Mesendoderm (in vitro differentiated cells): ENCODE results near the gene GAGE12D. TPM values are rescaled to one million over a fixed set of nuclear protein-coding genes. Genes with fewer than 3 reads are reported as not detected.
"Not testable (repeated sequence)": the region's sequence is repeated elsewhere in the genome, so short reads cannot be mapped to it uniquely, and the experiment has no call there.

Experiments used
- DNase-seq: peaks from one replicate; pipeline ENCODE4 v3.0.0; 2013
- H2AK5ac ChIP-seq: 2 replicates; pipeline ENCODE4 v1.6.1; 2013; ENCODE audit warnings: low read length, inconsistent platforms
- H2BK120ac ChIP-seq: 2 replicates; pipeline ENCODE4 v1.6.1; 2013; ENCODE audit warnings: low read depth, mild to moderate bottlenecking, low read length, moderate library complexity, mixed read lengths
- H2BK15ac ChIP-seq: replicated peaks from 2 replicates; pipeline ENCODE4 v1.6.1; 2013; ENCODE audit warnings: low read depth, mild to moderate bottlenecking, moderate library complexity
- H2BK5ac ChIP-seq: 2 replicates; pipeline ENCODE4 v1.6.1; 2013; ENCODE audit warnings: low read length, inconsistent platforms
- H3K18ac ChIP-seq: 2 replicates; pipeline ENCODE4 v1.6.1; 2013; ENCODE audit warnings: mild to moderate bottlenecking, low read length, mixed read lengths
- H3K23ac ChIP-seq: one replicate; pipeline ENCODE4 v1.6.1; 2013; ENCODE audit warnings: low read length
- H3K27ac ChIP-seq: 2 replicates; pipeline ENCODE4 v1.5.1; 2013; ENCODE audit warnings: low read depth, mild to moderate bottlenecking, inconsistent platforms, low read length, moderate library complexity
- H3K27me3 ChIP-seq: 2 replicates; pipeline ENCODE4 v1.6.1; 2013; ENCODE audit warnings: low read length, control low read depth, mild to moderate bottlenecking, inconsistent platforms; ENCODE audit not compliant: insufficient read depth, poor library complexity
- H3K36me3 ChIP-seq: 2 replicates; pipeline ENCODE4 v1.6.1; 2013; ENCODE audit warnings: low read length, inconsistent platforms; ENCODE audit not compliant: control insufficient read depth, insufficient read depth
- H3K4ac ChIP-seq: one replicate; pipeline ENCODE4 v1.6.1; 2013; ENCODE audit warnings: low read depth, mild to moderate bottlenecking, low read length, moderate library complexity
- H3K4me1 ChIP-seq: 2 replicates; pipeline ENCODE4 v1.6.1; 2013; ENCODE audit warnings: low read depth, low read length, inconsistent platforms; ENCODE audit not compliant: control insufficient read depth
- H3K4me2 ChIP-seq: 2 replicates; pipeline ENCODE4 v1.6.1; 2013; ENCODE audit warnings: low read length
- H3K4me3 ChIP-seq: 2 replicates; pipeline ENCODE4 v1.5.1; 2013; ENCODE audit warnings: mild to moderate bottlenecking, low read length
- H3K56ac ChIP-seq: one replicate; pipeline ENCODE4 v1.6.1; 2013; ENCODE audit warnings: low read length
- H3K79me1 ChIP-seq: 2 replicates; pipeline ENCODE4 v1.6.1; 2013; ENCODE audit warnings: low read length, inconsistent platforms
- H3K79me2 ChIP-seq: 2 replicates; pipeline ENCODE4 v1.6.1; 2013; ENCODE audit warnings: mild to moderate bottlenecking, low read length; ENCODE audit not compliant: control insufficient read depth, insufficient read depth
- H3K9ac ChIP-seq: 2 replicates; pipeline ENCODE4 v1.6.1; 2013; ENCODE audit warnings: low read length, inconsistent platforms
- H4K5ac ChIP-seq: one replicate; pipeline ENCODE4 v1.6.1; 2013; ENCODE audit warnings: low read length
- H4K8ac ChIP-seq: one replicate; pipeline ENCODE4 v1.6.1; 2013; ENCODE audit warnings: low read depth, mild to moderate bottlenecking, control low read depth, low read length, moderate library complexity
- WGBS: extraction: QIAGEN DNeasy Blood & Tissue Kit; methylation state at CpG from one replicate; pipeline ENCODE4 v1.1.7; 2013; ENCODE audit warnings: low lambda C conversion rate, missing lambda C conversion rate; ENCODE audit not compliant: insufficient coverage; ENCODE audit errors: extremely low coverage; 5-methylcytosine and 5-hydroxymethylcytosine counted together
- polyA plus RNA-seq, 2 experiments: library from polyadenylated mRNA; stranded (reverse); fragments of 200-250 nt; gene quantifications; one replicate each; pipeline ENCODE4 v1.2.3, GENCODE V29; 2013

GAGE12D gene
- not detected for polyA plus RNA-seq (2013, experiment 1 of 2)
- not detected for polyA plus RNA-seq (2013, experiment 2 of 2)

GRCh38 chrX:49541433-49541832 is at the start of gene GAGE12D:
GAGE12D (plus strand) TSS chrX:49541733; CDS start chrX:49542888, 1,155 bp downstream.
- H4K8ac ChIP-seq: not testable (repeated sequence)

GRCh38 chrX:49531877-49532276 is 9.7 kb upstream of the GAGE12D start, which contains the start of gene GAGE12C:
GAGE12C (plus strand) TSS chrX:49532177; CDS start chrX:49533332, 1,155 bp downstream.
- not testable (repeated sequence) for H3K79me2 ChIP-seq

More at GRCh38 chrX:49541433-49541832, at the start of gene GAGE12D:
- not testable (repeated sequence) for H3K23ac ChIP-seq, DNase-seq, H3K4me3 ChIP-seq, H3K79me2 ChIP-seq, H3K27me3 ChIP-seq, H2AK5ac ChIP-seq, H3K79me1 ChIP-seq, H3K27ac ChIP-seq, H2BK5ac ChIP-seq, H3K36me3 ChIP-seq, H4K5ac ChIP-seq, H3K4me2 ChIP-seq, H3K4ac ChIP-seq, H3K18ac ChIP-seq, H3K4me1 ChIP-seq, H2BK120ac ChIP-seq, H3K9ac ChIP-seq, H3K56ac ChIP-seq, H2BK15ac ChIP-seq
- no CpG with 5 or more reads among the region's 16 CpGs for WGBS

GRCh38 chrX:49550989-49551388 is 9.5 kb downstream of the GAGE12D start, which contains the start of gene GAGE12E:
GAGE12E (plus strand) TSS chrX:49551289; CDS start chrX:49552444, 1,155 bp downstream.
- not testable (repeated sequence) for H3K27ac ChIP-seq, H3K79me2 ChIP-seq, H3K23ac ChIP-seq, H3K18ac ChIP-seq, H3K56ac ChIP-seq, H3K4ac ChIP-seq, H3K9ac ChIP-seq, DNase-seq, H4K5ac ChIP-seq, H2BK5ac ChIP-seq, H3K79me1 ChIP-seq, H2BK120ac ChIP-seq, H2BK15ac ChIP-seq, H3K4me3 ChIP-seq, H2AK5ac ChIP-seq, H3K27me3 ChIP-seq, H3K4me1 ChIP-seq, H3K36me3 ChIP-seq, H3K4me2 ChIP-seq, H4K8ac ChIP-seq
- WGBS: no CpG with 5 or more reads among the region's 16 CpGs

More at GRCh38 chrX:49531877-49532276, 9.7 kb upstream of the GAGE12D start, which contains the start of gene GAGE12C:
- not testable (repeated sequence) for DNase-seq, H4K8ac ChIP-seq, H2BK5ac ChIP-seq, H3K79me1 ChIP-seq, H3K4me2 ChIP-seq, H3K56ac ChIP-seq, H3K4me3 ChIP-seq, H3K4ac ChIP-seq, H2AK5ac ChIP-seq, H3K23ac ChIP-seq, H2BK15ac ChIP-seq, H3K4me1 ChIP-seq, H2BK120ac ChIP-seq, H3K18ac ChIP-seq, H4K5ac ChIP-seq, H3K27ac ChIP-seq, H3K36me3 ChIP-seq, H3K9ac ChIP-seq, H3K27me3 ChIP-seq
- WGBS: no CpG with 5 or more reads among the region's 16 CpGs

- H3K36me3 ChIP-seq, H3K4ac ChIP-seq, H4K8ac ChIP-seq, H3K9ac ChIP-seq, H3K27ac ChIP-seq, H3K18ac ChIP-seq, H2BK15ac ChIP-seq, H3K79me2 ChIP-seq, H2BK5ac ChIP-seq, H3K56ac ChIP-seq, H3K27me3 ChIP-seq, H3K79me1 ChIP-seq, DNase-seq, H3K4me3 ChIP-seq, H3K4me2 ChIP-seq, H3K4me1 ChIP-seq, H2AK5ac ChIP-seq, H3K23ac ChIP-seq, H2BK120ac ChIP-seq, H4K5ac ChIP-seq: not testable (repeated sequence)
- WGBS: no CpG with 5 or more reads among the region's 16 CpGs
These were observed 19.0 kb downstream of the GAGE12D start, which contains the start of gene GAGE12F for GRCh38 chrX:49560542-49560941. GAGE12F (plus strand) TSS chrX:49560842; CDS start chrX:49561997, 1,155 bp downstream.

GRCh38 chrX:49568728-49569127 is 27.2 kb downstream of the GAGE12D start:
- not testable (repeated sequence) for H3K4me1 ChIP-seq, H3K27ac ChIP-seq, H3K4me3 ChIP-seq, H2BK120ac ChIP-seq, H4K5ac ChIP-seq, H2BK15ac ChIP-seq, H3K79me1 ChIP-seq, DNase-seq, H3K18ac ChIP-seq, H3K36me3 ChIP-seq, H3K23ac ChIP-seq, H3K9ac ChIP-seq, H3K4me2 ChIP-seq, H3K4ac ChIP-seq, H2AK5ac ChIP-seq, H3K79me2 ChIP-seq, H4K8ac ChIP-seq, H3K56ac ChIP-seq, H3K27me3 ChIP-seq, H2BK5ac ChIP-seq
- no CpG with 5 or more reads among the region's 11 CpGs for WGBS

GRCh38 chrX:49569152-49569551 is 27.6 kb downstream of the GAGE12D start:
- H3K56ac ChIP-seq, H3K79me2 ChIP-seq, H3K4me1 ChIP-seq, DNase-seq, H2AK5ac ChIP-seq, H3K23ac ChIP-seq, H2BK15ac ChIP-seq, H3K4me2 ChIP-seq, H3K27me3 ChIP-seq, H4K5ac ChIP-seq, H3K36me3 ChIP-seq, H3K9ac ChIP-seq, H4K8ac ChIP-seq, H3K4ac ChIP-seq, H2BK5ac ChIP-seq, H2BK120ac ChIP-seq, H3K79me1 ChIP-seq, H3K4me3 ChIP-seq, H3K18ac ChIP-seq, H3K27ac ChIP-seq: not testable (repeated sequence)
- WGBS: no CpG with 5 or more reads among the region's 13 CpGs
